HG03575 (cell line): Measurements from ENCODE around the gene WFDC12.

ENCODE experiments used
- ATAC-seq: cut with Tn5 transposase; IDR thresholded peaks from one replicate; pipeline ENCODE4 v1.9.1; 2021; ENCODE audit not compliant: unreplicated experiment, insufficient number of reproducible peaks, low FRiP score; ENCODE audit errors: extremely low read depth

Gene WFDC12

DNA sequence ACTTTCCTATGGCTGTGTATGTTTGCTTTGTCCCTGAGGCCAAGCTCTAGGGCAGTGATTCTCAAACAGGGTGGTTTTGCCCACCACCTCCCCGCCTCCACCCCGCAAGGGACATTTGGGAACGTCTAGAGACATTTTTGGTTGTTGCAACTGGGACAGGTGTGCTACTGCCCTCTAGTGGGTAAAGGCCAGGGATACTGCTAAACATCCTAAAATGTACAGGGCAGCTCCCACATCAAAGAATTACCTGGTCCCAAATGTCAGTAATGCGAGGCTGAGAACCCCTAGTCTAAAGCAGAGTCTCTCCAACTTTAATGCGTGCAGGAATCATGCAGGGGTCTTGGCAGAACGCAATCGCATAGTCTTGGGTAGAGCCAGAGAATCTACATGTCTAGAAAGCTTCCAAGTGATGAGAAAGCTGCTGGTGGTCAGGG is 28.4 kb downstream of the WFDC12 start:
- ATAC-seq: no peak

DNA sequence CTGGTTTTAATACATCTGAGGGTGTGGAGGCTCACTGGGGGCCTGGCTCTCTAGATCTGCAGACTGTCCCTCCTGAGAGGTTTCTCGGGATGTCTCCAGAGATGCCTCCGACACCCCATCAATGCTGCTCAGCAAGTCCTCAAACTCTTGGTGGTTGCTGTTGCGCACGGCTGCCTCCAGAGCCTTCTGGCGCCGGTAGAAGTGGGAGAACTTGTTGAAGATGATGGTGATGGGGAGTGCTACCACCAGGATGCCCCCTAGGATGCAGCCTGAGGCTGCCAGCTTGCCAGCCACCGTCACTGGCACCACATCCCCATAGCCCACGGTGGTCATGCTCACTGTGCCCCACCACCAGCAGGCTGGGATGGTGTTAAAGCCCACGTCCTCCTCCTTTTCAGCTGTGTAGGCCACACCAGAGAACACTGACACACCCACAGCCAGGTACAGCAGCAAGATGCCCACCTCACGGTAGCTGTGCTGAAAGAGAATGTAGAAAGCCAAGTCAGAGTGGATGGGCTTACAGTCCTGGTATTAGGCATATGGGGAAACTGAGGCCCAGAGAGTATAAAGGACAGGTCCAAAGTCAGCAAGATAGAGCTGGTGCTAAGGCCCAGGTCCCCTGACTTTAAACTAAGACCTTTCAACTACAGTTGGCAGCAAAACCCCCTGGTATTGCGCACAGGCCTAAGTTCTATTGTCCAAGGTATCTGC is 29.2 kb downstream of the WFDC12 start:
- ATAC-seq: no peak

DNA sequence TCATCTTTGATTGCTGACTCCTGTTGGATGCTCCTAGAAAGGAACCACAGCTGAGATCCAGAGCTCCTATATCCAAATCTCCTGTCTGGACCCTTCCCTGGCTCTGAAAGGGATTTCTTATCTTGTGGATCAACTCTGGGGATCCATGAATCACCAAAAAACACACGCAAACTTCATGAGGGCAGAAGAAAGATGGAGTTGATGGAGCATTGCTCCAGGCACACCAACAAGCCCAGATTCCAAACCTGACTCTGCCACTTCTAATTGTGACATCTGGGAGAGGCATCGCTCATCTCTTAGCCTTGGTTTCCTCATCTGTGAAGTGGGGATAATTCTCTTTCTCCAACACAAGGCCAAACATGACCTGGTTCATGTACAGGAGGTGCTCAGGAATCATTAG is 30.1 kb downstream of the WFDC12 start:
- no peak for ATAC-seq

DNA sequence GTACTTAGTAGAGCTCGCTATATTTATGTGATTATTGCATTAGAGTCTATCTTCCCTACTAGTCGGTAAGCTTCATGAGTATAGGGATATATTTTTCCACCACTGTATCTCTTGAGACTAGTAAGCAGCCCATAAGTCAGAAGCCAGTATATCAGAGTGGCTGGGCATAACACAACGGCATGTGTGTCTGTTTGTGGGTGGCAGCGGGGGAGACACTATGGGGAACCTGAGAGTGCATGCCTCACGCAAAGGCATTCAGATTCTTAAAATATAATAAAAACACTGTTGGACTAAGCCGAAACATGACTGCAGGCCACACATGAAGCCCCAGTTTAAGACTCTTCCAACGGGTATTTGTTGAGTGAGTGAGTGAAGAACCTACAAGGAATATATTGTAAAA is 31.4 kb downstream of the WFDC12 start:
- no peak for ATAC-seq

- ATAC-seq: no peak
These were observed 32.9 kb downstream of the WFDC12 start for GRCh38 chr20:45091366-45091765.

DNA sequence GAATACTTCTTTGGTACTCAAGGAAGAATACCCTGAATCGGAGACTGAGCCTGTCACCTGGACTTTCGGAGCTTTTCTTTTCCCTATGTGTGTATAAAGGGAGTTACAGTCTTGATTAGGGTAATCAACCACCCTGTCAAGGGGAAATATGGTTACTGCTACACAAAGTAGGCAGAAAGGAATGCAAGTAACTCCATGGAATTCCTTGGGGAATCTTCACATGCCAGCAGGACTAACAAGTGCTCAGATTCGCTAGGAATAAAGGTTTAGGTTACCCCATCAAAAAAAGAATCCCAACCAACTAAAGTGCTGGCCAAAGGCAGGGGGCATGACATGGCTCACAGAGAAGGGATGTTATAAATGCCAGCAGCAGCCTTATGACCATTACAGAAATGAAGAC is 33.8 kb downstream of the WFDC12 start:
- no peak for ATAC-seq

GRCh38 chr20:45088247-45088646 is 36.0 kb downstream of the WFDC12 start:
- ATAC-seq: no peak

- no peak for ATAC-seq
These were observed 36.5 kb downstream of the WFDC12 start for GRCh38 chr20:45087814-45088213.

- ATAC-seq: no peak
These were observed 37.0 kb downstream of the WFDC12 start for GRCh38 chr20:45087097-45087790.

GRCh38 chr20:45085867-45086266 is 38.4 kb downstream of the WFDC12 start:
- no peak for ATAC-seq

DNA sequence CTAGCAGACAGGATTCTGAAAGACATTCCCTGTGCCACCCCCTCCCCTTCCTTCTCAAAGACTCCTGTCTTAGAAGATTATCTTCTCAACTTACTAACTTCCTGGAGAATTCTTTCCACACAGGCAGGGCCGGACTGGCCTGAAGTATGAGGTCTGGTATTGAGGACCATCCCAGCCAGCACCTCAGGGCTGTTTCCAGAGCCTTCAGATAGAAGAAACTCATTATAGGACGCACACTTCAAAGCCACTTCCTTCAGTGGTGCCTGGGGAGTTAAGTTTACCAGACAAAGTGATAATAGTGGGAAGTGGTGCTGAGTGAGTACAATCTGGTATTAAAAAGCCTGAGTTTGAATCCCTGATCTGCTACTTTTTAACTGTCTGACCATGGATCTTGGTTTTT is 39.0 kb downstream of the WFDC12 start:
- ATAC-seq: no peak

GRCh38 chr20:45083127-45083526 is 41.1 kb downstream of the WFDC12 start:
- ATAC-seq: no peak

- no peak for ATAC-seq
These were observed 41.8 kb downstream of the WFDC12 start for GRCh38 chr20:45082468-45082867.

- no peak for ATAC-seq
These were observed 43.2 kb downstream of the WFDC12 start for GRCh38 chr20:45080867-45081624.

GRCh38 chr20:45077559-45077958 is 46.7 kb downstream of the WFDC12 start:
- ATAC-seq: no peak
